Measurements from ENCODE around the gene SENP5. TPM values are rescaled to one million over a fixed set of nuclear protein-coding genes. Genes with fewer than 3 reads are reported as not detected.
"Not testable (repeated sequence)": the region's sequence is repeated elsewhere in the genome, so short reads cannot be mapped to it uniquely, and the experiment has no call there.

SENP5 gene
- 10 to 100 TPM; 16.3 to 20.9 (median 18.5) TPM for polyA plus RNA-seq (ENCODE audit: insufficient read length in 4 of 4)

GRCh38 chr3:196867507-196868296, at the start of gene SENP5:
Gene SENP5, plus strand, starts transcription at chr3:196867920. Its CDS starts 17,262 bp downstream, at chr3:196885182.
- peak; percentile 82 to 88 (median 85) for DNase-seq (ENCODE audit: low read depth in 4 of 4, low spot score in 3 of 4)

GRCh38 chr3:196821806-196822355, 45.8 kb upstream of the SENP5 start:
- DNase-seq (ENCODE audit: low read depth in 4 of 4, low spot score in 3 of 4), result no peak

GRCh38 chr3:196829651-196830050, 38.1 kb upstream of the SENP5 start:
- not testable (repeated sequence) for DNase-seq (ENCODE audit: low read depth in 4 of 4, low spot score in 3 of 4)

GRCh38 chr3:196835086-196835485, 32.6 kb upstream of the SENP5 start:
- peak in 3 of 4 donors; percentile 16 to 62 (median 35) for DNase-seq (ENCODE audit: low read depth in 4 of 4, low spot score in 3 of 4)

- DNase-seq (ENCODE audit: low read depth in 4 of 4, low spot score in 3 of 4), result not testable (repeated sequence)
Measured at GRCh38 chr3:196836626-196837025, 31.1 kb upstream of the SENP5 start.

GRCh38 chr3:196837819-196838420, 29.8 kb upstream of the SENP5 start:
- DNase-seq (ENCODE audit: low read depth in 4 of 4, low spot score in 3 of 4), result no peak

- DNase-seq (ENCODE audit: low read depth in 4 of 4, low spot score in 3 of 4), result not testable (repeated sequence)
Measured at GRCh38 chr3:196839351-196839750, 28.4 kb upstream of the SENP5 start.

- no peak for DNase-seq (ENCODE audit: low read depth in 4 of 4, low spot score in 3 of 4)
Measured at GRCh38 chr3:196842567-196843434, 24.9 kb upstream of the SENP5 start.

- no peak for DNase-seq (ENCODE audit: low read depth in 4 of 4, low spot score in 3 of 4)
Measured at GRCh38 chr3:196843435-196844110, 24.1 kb upstream of the SENP5 start.

GRCh38 chr3:196844235-196845219, 23.2 kb upstream of the SENP5 start:
- not testable (repeated sequence) for DNase-seq (ENCODE audit: low read depth in 4 of 4, low spot score in 3 of 4)

GRCh38 chr3:196848375-196848774, 19.3 kb upstream of the SENP5 start:
- DNase-seq (ENCODE audit: low read depth in 4 of 4, low spot score in 3 of 4), result not testable (repeated sequence)

GRCh38 chr3:196849180-196849741, 18.5 kb upstream of the SENP5 start:
- no peak for DNase-seq (ENCODE audit: low read depth in 4 of 4, low spot score in 3 of 4)

- DNase-seq (ENCODE audit: low read depth in 4 of 4, low spot score in 3 of 4), result not testable (repeated sequence)
Measured at GRCh38 chr3:196863000-196863399, 4.7 kb upstream of the SENP5 start.

GRCh38 chr3:196867155-196867506, 589 bp upstream of the SENP5 start:
- DNase-seq (ENCODE audit: low read depth in 4 of 4, low spot score in 3 of 4), result peak in 1 of 4 donors; percentile 1

GRCh38 chr3:196868297-196868661, 559 bp downstream of the SENP5 start:
- peak in 2 of 4 donors; percentile 5 to 12 for DNase-seq (ENCODE audit: low read depth in 4 of 4, low spot score in 3 of 4)

- no peak for DNase-seq (ENCODE audit: low read depth in 4 of 4, low spot score in 3 of 4)
Measured at GRCh38 chr3:196872316-196872715, 4.6 kb downstream of the SENP5 start.

GRCh38 chr3:196874511-196875094, 6.9 kb downstream of the SENP5 start:
- not testable (repeated sequence) for DNase-seq (ENCODE audit: low read depth in 4 of 4, low spot score in 3 of 4)

GRCh38 chr3:196875258-196875657, 7.5 kb downstream of the SENP5 start:
- no peak for DNase-seq (ENCODE audit: low read depth in 4 of 4, low spot score in 3 of 4)
